HuH-7 (cell line): ENCODE data around the gene SOD3.

Experiments used
- DNase-seq: peaks from one replicate; pipeline ENCODE4 v3.0.0; 2011; ENCODE audit warnings: low spot score

Gene SOD3, protein sequence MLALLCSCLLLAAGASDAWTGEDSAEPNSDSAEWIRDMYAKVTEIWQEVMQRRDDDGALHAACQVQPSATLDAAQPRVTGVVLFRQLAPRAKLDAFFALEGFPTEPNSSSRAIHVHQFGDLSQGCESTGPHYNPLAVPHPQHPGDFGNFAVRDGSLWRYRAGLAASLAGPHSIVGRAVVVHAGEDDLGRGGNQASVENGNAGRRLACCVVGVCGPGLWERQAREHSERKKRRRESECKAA

DNA sequence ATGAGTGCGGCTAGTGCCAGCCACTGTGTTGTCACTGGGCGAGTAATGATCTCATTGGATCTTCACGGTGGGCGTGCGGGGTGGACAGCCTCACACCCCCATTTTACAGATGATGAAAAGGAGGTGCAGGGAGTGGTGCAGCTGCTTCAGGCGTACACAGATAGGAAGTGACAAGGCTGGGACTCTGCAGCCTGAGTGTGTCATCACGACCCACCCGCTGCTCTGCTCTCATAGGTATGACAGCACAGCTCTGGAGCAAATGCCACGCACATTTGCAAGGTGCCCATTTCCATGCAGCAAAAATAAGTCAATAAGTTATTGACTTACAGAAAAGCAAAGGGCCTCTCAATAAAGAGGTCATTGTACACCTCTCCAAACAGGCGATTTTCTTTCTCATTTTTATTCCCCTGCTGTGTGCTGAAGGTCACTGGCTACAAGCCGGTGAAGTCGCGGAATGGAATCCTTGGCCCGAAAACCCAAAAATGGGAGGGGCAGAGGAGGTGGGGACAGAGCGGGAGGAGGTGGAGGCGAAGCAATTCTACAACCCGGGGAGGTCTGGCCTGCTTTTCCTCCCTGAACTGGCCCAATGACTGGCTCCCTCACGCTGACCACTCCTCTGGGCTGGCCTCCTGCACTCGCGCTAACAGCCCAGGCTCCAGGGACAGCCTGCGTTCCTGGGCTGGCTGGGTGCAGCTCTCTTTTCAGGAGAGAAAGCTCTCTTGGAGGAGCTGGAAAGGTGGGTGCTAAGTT is at the start of gene SOD3:
TSS of gene SOD3 (plus strand) at position 658 of the 750 bp plus-strand sequence. CDS start 3,949 bp downstream, outside the sequence.
- peak; percentile 68 for DNase-seq

DNA sequence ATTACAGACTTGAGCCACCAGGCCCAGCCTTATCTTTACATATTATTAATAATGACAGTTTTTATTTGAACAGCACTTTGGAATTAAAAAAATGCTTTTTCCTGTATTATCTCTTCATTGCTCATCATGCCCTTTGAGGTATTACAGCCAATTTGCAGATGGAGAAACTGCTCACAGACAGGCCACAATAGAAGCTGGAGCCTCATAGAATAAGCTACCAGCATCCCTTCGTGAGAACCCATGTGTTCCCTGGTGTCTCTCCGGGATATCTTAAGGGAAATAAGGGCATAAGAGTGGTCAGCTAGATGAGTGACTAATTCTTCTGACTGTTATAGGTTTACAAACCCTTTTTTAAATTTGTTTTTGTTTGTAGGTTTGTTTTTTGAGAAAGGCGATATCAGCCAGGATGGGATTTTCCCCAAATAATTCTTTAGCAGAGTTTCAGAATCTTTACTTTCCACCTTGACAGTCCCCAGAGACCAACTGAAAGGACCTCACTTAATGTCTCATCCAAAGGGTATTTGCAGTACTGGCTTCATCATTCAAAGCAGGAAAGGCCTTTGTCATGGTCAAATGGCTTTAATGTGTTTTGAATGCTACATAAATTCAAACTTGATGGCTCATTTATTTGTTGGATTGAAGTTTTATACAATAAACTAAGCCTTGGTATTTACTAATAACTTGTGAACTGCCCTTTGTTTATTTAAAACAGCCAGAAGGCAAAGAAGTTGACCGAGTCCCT is 48.0 kb upstream of the SOD3 start:
- no peak for DNase-seq

DNA sequence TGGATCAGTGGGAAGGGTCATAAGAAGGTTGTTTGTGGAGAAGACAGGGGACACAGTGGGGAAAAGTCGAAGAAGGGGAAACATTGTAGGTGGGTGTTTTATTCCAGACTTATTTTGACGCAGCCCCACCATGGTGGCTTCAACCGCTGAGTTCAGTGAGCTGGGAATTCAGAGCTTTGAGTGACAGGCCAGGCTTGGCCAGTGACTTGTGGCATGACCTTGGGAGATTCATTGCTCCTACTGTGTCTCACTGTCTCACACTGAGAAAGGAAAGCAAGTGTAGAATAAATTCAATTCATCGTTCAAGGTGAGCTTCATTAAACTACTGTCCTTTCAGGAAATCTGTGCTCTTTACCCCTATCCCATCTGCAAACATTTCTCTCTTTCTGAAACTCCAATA is 47.4 kb upstream of the SOD3 start:
- no peak for DNase-seq

DNA sequence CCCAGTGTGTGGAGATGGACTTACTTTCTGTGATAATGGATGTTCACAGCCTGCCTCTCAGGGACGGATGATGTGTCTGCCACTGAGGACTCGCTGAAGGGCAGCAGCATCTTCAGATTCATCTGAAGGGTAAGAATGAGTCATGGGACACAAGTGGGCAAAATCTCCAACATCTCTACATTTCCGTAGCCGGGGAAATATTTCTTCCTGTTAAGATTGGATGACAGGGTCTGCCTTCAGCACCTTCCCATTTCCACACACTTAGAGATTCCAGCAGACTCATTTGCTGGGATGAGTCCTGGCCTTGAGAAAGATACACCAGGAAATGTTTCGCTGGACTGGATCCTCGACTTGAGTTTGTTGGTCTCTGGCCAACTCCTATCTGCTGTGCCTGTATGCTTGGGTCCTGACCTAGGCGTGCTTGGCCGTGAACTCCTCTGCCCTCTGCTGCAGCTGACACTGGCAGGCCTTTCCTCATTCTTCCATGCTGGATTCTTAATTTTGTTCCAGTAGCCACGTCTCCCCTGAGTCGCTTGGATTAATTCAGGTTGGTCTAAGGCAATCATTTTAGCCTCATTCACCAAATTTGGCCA is 46.5 kb upstream of the SOD3 start:
- no peak for DNase-seq

DNA sequence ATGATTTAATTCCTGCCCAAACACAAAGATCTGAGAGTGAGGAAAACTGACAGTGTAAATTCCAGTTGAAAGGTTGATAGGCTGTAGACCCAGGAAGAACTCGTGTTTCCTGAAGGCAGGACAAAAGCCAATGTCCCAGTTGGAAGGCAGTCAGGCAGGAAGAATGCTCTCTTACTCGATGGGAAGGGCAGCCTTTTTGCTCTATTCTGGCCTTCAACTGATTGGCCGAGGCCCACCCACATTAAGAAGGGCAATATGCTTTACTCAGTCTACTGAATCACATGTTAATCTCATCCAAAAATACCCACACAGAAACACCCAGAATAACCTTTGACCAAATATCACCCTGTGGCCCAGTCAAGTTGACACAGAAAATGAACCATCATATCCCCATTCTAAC is 45.3 kb upstream of the SOD3 start:
- DNase-seq, result no peak

DNA sequence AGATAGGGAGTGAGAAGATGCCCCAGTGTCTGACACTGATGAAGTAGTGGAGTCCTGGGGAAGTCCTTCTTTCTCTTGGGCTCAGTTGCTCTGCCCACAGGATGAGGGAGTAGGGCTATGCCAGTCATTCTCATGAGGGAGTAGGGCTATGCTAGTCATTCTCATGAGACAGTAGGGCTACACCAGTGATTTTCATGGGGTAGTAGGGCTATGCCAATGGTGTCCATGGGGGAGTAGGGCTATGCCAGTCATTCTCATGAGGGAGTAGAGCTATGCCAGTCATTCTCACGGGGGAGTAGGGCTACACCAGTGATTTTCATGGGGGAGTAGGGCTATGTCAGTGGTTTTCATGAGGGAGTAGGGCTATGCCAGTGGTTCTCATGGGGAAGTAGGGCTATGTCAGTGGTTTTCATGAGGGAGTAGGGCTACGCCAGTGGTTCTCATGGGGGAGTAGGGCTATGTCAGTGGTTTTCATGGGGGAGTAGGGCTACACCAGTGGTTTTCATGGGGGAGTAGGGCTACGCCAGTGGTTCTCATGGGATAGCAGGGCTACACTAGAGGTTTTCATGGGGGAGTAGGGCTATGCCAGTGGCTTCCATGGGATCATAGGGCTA is 43.3 kb upstream of the SOD3 start:
- DNase-seq, result no peak

DNA sequence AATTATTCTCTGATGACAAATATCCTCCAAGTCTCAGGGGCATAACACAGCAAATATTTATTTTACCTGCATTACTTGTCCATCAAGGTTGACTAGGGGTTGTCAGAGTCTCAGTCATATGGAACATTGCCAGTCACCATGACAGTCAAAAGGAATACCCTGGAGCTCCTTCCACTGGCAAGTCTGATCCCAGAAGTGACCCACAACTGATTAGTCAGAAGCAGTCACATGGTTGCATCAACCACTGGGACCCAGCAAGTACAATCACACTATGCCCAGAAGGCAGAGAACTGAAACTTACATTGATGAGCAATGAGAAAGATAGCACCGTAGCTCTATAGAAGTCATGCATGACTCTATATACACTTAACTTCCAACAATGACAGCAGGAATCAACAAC is 41.9 kb upstream of the SOD3 start:
- no peak for DNase-seq

DNA sequence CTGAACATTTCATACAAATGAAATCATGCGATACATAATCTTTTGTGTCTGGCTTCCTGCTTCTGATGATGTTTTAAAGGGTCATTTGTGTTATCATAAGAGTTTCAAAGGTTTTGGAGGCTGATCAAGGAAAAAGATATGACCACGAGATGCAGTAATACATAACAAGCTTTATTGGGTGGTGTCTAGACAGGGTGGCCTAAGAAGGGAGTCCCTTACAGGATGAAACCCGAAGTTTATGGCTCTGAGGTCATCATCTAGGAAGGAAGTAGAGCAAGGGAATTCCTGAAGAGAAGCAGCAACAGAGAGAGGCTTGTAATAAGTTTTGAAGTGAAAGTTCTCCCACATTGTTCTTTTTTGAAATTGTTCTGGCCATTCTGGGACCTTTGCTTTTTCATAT is 40.8 kb upstream of the SOD3 start:
- DNase-seq, result no peak

DNA sequence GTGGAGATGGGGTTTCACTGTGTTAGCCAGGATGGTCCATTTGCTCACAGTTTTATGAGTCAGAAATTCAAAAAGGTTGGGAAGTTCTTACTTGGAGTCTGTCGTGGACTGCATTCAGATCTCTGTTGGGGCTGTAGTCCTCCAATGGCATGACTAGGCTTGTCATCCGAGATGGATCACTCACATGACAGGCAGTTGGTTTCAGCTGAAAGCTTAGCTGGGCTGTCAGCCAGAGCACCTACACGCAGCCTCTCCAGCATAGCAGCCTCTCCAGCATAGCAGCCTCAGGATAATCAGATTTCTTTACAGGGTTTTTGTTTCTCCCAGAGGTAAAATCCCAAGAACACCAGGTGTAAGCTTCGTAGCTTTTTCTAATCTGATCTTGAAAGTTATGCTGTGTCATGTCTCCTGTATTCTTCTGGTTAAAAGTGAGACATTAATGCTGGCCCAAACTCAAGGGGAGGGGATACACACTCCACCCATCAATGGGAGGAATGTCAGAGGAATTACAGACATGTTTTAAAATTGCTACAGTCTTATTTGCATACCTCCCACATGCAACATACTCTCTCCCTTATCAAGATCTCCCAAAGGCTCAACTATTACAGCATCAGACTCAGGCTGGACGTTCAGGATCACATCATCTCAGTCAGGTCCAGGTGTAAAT is 31.6 kb upstream of the SOD3 start:
- DNase-seq, result no peak

DNA sequence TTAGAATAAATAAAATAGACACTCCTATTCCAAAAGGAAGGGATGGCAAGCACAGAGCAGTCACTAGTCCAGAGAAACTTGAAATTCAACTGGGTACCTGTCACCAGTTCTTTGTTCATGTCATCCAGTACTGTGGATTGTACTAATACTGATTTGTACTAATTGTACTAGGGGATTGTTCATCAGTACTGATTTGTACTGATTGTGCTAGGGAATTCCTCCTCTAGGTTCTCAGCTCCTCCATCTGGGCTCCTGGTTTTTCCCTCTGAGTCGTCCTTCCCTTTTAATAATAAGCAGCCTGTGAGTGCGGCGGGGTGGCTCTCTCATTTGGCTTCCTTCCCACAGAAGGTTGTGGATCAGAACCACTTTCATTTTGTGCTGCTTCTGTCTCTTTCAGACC is 31.0 kb upstream of the SOD3 start:
- no peak for DNase-seq

DNA sequence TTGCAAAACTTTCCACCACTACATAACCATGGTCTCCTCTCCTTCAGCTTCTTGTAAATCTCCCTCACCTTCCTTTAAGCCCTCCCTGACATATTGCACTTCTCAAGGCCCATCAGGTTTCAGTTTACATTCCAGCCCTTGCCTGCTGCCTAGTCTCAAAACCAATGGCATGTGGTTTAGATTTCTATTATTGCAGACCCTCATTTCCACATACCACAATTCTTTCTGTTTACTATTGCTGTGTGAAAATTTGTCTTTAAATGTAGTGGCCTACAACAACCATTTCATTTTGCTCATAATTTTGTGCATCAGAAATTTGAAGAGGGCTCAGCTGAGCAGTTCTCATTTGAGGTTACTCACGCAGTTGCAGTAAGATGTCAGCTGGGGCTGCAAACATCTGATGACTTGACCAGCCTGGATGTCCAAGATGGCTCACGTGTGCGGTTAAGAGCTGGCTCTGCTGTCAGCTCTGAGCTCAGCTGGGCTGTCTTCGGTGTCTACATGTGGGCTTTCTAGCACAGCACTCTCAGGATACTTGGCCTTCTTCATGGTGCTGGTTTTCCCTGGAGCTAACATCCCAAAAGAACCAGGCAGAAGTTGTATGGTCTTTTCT is 29.9 kb upstream of the SOD3 start:
- no peak for DNase-seq

DNA sequence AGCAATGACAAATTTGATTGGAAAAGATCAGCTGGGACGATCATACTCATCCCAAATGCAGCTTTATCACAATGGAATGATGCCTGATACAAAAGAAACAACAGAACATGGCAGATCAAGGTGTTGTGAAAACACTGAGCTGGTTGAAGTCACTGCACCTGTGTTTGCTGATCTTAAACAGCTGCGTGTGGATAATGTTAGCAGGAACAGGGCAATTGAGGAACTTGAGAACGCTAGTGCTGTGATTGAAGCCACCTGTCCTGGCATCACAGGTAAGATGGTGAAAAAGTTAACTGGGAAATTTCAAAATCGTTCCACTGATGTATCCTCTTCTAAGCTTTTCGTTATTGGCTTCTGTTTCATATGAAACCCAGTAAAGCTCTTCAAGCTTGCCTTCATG is 27.4 kb upstream of the SOD3 start:
- no peak for DNase-seq

DNA sequence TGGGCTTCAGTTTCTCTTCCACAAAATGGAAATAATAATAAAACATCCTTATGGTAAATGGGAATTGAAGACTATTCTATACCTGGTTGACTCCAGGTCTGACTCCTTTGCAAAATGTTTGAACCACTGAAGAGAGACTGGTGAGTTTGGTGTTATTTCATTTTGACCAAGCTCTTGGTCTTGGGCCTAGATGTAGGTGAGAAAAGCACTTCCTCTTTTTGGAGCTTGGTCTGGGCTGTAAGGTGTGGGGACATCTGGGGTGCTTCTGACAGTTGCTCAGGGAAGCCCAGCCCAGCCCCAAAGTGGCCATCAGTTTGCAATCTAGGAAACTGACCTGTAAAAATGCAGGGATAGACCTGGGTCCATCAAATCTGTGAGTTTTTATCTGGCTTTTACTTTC is 26.8 kb upstream of the SOD3 start:
- DNase-seq, result no peak

DNA sequence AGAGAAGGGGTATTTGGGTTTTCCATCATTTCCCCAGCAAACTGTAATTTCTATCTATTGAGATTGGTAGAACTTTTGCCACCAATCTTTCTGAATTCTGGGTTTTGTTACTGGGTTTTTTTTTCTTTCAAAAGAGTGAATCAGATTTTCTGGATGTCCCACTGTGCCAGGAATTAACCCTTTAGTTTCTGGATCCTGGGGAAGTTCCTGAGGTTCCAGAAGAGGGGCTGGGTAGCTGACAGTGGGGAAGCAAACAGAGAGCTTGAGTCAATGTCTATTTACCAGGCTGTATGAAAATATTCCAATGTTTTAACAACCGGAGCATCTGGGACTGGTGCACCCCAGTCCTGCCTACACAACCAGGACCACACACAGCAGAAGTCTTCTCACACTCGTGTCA is 25.8 kb upstream of the SOD3 start:
- DNase-seq, result no peak

DNA sequence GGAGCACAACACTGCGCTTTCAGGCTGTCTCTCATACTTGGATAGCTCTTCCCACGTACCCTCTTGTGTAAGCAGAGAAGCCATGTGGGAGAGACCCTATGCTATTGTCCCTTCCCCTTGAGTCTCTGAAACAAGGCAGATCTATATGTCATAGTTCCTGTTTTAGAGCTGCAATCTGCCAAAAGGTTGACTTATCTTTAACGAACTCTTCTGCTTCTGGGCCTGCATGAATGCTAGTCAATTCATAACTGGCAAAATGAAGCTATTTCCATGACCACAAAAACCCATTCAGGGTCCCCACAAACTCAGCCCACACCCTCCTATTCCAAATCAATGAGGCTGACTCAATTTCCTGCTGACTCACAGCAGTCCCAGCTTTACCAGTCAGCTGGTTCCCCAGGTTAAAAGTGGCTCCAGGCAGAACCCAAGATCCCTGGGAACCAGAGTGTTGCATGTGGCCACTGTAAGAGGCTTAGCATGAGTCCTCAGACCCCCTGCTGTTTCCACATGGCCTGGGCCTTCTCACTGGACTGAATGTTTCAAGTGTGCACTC is 25.3 kb upstream of the SOD3 start:
- no peak for DNase-seq

DNA sequence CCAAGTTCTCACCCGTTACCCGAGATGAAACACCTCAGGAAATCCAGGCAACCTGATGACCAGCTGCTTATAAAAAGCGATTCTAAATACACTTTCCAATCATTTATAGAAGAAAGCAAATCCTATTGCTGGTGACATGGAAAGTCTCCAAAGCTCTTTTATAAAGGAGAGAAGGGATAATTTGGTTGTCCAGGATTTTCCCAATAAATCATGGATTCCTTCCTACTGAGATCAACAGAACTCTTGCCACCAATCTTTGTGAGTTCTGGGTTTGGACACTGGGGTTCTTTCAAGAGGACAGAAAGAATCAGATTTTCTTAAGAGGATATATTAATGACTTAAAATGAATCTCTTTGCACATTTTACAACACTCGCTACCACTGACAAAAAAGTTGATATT is 24.7 kb upstream of the SOD3 start:
- DNase-seq, result no peak

DNA sequence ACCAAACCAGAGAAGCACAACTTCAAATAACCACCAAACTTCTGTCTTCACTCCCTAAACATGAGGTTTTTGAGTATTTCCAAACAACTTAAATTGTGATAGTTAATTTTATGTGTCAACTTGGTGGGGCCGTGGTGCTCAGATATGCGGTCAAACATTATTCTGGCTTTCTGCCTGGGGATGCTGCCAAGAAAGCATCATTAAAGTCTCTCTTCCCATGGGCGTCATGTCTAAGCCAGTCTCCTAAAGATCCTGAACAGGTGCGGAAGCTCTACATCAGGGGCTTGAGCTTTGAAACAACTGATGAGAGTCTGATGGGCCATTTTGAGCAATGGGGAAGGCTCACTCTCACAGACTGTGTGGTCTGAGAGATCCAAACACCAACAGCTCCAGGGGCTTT is 24.1 kb upstream of the SOD3 start:
- DNase-seq, result no peak

DNA sequence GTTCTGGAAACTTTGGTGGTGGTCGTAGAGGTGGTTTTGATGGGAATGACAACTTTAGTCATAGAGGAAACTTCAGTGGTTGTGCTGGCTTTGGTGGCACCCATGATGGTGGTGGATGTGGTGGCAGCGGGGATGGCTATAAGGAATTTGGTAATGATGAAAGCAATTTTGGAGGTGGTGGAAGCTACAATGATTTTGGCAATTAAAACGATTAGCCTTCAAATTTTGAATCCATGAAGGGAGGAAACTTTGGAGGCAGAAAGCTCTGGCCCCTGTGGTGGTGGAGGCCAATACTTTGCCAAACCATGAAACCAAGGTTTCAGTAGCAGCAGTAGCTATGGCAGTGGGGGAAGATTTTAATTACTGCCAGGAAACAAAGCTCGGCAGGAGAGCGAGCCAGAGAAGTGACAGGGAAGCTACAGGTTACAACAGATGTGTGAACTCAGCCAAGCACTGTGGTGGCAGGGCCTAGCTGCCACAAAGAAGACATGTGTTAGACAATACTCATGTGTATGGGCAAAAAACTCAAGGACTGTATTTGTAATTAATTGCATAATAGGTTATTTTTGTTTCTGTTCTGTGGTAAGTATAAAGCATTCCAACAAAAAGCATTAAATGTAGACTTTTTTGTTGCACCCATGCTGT is 23.2 kb upstream of the SOD3 start:
- DNase-seq, result no peak

DNA sequence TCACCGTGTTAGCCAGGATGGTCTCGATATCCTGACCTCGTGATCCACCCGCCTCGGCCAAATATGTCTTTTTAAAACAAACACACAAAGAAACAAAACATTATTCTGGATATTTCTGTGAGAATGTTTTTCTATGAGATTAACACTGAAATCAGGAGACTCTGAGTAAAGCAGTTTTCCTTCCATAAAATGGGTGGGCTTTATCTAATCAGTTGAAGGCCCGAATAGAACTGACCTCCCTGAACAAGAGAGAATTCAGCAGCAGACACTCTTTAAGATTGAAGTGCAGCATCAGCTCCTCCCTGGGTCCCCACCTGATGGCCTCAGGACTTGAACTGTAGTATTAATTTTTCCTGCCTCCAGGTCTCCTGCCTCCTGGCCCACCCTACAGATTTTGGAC is 22.4 kb upstream of the SOD3 start:
- DNase-seq, result no peak

DNA sequence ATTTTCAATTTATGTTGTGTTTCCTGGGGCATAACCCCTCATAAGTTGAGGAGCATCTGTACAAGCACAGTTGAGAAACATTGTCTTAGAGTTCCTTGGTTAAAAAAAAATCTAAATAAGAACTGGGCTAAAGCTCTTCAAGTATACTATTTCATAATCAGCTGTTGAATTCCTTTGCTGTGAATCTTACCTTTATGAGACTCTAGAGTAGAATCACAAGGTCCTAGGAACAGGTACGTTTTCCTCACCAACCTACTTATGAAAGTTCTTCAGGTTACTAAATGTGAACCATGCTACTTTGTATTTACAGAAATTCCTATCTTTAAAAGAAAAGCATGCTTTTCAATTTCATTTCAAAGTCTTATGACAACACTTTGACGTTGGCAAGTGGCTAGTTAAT is 20.9 kb upstream of the SOD3 start:
- DNase-seq, result no peak
